Panc1 (cell line): ENCODE measurements around the gene JAG1.

Experiments
- POLR2AphosphoS5 ChIP-seq: IDR thresholded peaks from 2 replicates; pipeline ENCODE4 v1.6.1; 2012; ENCODE audit warnings: mild to moderate bottlenecking, low read depth, low read length, moderate library complexity
- TF ChIP-seq, protein P1 (sequence below): fragments of 450-650 bp; IDR thresholded peaks from 2 replicates; pipeline ENCODE4 v1.5.1; 2017; ENCODE audit warnings: mild to moderate bottlenecking

DNA sequence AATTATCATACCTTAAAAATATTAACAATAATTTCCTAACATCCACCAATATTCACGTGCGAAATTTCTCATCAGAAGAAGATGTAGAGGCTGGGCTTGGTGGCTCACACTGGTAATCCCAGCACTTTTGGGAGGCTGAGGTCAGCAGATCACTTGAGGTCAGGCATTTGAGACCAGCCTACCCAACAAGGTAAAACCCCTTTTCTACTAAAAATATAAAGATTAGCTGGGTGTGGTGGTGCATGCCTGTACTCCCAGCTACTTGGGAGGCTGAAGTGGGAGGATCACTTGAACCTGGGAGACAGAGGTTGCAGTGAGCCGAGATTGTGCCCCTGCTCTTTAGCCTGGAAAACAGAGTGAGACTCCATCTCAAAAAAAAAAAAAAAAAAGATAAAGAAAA, 36.1 kb upstream of the JAG1 start:
- TF ChIP-seq, protein P1, sequence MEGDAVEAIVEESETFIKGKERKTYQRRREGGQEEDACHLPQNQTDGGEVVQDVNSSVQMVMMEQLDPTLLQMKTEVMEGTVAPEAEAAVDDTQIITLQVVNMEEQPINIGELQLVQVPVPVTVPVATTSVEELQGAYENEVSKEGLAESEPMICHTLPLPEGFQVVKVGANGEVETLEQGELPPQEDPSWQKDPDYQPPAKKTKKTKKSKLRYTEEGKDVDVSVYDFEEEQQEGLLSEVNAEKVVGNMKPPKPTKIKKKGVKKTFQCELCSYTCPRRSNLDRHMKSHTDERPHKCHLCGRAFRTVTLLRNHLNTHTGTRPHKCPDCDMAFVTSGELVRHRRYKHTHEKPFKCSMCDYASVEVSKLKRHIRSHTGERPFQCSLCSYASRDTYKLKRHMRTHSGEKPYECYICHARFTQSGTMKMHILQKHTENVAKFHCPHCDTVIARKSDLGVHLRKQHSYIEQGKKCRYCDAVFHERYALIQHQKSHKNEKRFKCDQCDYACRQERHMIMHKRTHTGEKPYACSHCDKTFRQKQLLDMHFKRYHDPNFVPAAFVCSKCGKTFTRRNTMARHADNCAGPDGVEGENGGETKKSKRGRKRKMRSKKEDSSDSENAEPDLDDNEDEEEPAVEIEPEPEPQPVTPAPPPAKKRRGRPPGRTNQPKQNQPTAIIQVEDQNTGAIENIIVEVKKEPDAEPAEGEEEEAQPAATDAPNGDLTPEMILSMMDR = no peak
- TF ChIP-seq POLR2AphosphoS5 = no peak
